Right atrium auricular region (tissue), 2 donors: ENCODE data around the gene GPR35. TPM values are rescaled to one million over a fixed set of nuclear protein-coding genes. Genes with fewer than 3 reads are reported as not detected.

ENCODE experiments used
- DNase-seq: peaks from one replicate; pipeline ENCODE4 v3.0.0-alpha.2; 2019; ENCODE audit warnings: low spot score
- H3K27ac ChIP-seq, 2 donors: fragments of 200-600 bp; sonication (generic); 1 replicate in 1 of 2; 2 replicates in 1 of 2; pipeline ENCODE4 v1.5.1; 2016 to 2019
- H3K27me3 ChIP-seq, 2 donors: fragments of 200-600 bp; sonication (generic); one replicate each; pipeline versions ENCODE4 v1.5.1 to v1.6.0; 2017 to 2019
- H3K36me3 ChIP-seq: fragments of 200-600 bp; sonication (generic); one replicate; pipeline ENCODE4 v1.5.1; 2016
- H3K4me1 ChIP-seq, 2 donors: fragments of 200-600 bp; sonication (generic); one replicate each; pipeline versions ENCODE4 v1.5.1 to v1.6.0; 2017 to 2019
- H3K4me3 ChIP-seq, 2 donors: fragments of 200-600 bp; sonication (generic); 1 replicate in 1 of 2; 2 replicates in 1 of 2; pipeline ENCODE4 v1.5.1; 2017 to 2019; ENCODE audit warnings: mild to moderate bottlenecking in 1 of 2, moderate library complexity in 1 of 2
- H3K9me3 ChIP-seq, 2 donors: fragments of 200-600 bp; sonication (generic); one replicate each; pipeline ENCODE4 v1.5.1; 2019
- total RNA-seq, 2 donors: library from RNA; depleted of rRNA; stranded (reverse); fragments of >200 nt; gene quantifications; one replicate each; pipeline ENCODE4 v1.1.0, GENCODE V29; 2016
- TF ChIP-seq, protein P1 (sequence below), 2 donors: fragments of 200-600 bp; sonication (generic); IDR thresholded peaks; one replicate each; pipeline ENCODE4 v1.5.1; 2019; ENCODE audit warnings: antibody characterized with exemption in 2 of 2

GPR35 gene
- total RNA-seq, 2 donors from 2014 or later = 0.56 to 0.86 TPM

DNA sequence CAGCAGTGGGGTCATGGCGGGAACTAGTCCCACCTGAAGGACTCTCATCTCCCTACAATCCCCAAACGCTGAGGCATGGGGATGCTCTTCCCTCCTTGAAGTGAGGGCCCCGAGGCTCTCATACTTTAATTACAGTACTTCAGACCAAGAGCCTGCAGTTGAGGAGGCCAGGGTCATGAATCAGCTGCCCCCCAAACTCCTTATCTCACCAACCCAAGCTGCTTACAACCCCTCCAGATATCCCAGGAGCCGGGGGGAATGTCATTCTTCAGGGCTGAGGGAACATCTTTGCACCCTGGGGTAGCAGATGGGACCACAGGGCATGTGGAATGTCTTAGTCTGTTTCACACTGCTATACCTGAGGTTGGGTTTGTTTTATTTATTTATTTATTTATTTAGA is 41.5 kb upstream of the GPR35 start:
- no peaks in the 10 kb centered on the region for H3K27me3 ChIP-seq
- H3K4me1 ChIP-seq = peaks cover 0 to 57% of the 10 kb centered on the region in 2 donors
- no peak overlapping the region for H3K27ac ChIP-seq
- no peaks in the 10 kb centered on the region for H3K36me3 ChIP-seq
- no peaks in the 10 kb centered on the region for H3K9me3 ChIP-seq
- DNase-seq = no peak
- TF ChIP-seq, protein P1, sequence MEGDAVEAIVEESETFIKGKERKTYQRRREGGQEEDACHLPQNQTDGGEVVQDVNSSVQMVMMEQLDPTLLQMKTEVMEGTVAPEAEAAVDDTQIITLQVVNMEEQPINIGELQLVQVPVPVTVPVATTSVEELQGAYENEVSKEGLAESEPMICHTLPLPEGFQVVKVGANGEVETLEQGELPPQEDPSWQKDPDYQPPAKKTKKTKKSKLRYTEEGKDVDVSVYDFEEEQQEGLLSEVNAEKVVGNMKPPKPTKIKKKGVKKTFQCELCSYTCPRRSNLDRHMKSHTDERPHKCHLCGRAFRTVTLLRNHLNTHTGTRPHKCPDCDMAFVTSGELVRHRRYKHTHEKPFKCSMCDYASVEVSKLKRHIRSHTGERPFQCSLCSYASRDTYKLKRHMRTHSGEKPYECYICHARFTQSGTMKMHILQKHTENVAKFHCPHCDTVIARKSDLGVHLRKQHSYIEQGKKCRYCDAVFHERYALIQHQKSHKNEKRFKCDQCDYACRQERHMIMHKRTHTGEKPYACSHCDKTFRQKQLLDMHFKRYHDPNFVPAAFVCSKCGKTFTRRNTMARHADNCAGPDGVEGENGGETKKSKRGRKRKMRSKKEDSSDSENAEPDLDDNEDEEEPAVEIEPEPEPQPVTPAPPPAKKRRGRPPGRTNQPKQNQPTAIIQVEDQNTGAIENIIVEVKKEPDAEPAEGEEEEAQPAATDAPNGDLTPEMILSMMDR (IDR thresholded peaks at IDR 0.05) = no peak
- no peak overlapping the region for H3K4me3 ChIP-seq

DNA sequence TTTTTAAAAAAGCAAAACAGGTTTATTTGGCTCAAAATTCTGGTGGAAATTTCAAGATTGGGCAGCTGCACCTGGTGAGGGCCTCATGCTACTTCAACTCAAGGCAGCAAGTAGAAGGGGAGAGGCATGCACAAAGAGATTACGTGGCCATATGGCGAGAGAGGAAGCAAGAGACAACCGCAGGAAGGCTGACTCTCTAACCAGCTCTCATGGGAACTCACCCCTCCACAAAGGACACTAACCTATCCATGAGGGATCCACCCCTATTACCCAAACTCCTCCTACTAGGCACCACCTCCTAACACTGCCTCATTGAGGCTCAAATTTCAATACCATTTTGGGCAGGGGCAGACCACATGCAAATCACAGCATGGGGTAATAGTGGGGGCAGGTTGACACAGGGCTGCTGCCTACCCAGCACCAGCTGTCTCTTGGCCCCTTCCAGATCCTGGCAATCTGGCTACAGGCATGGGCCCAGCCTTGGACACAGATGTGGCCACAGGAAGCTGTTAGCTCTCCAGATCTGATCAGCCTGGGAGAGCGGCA is 40.7 kb upstream of the GPR35 start:
- Histone ChIP-seq H3K36me3 (no peaks in the 10 kb centered on the region), H3K4me1 (peaks cover 0 to 50% of the 10 kb centered on the region in 2 donors), H3K4me3 (no peak overlapping the region), H3K9me3 (no peaks in the 10 kb centered on the region), H3K27ac (no peak overlapping the region), H3K27me3 (no peaks in the 10 kb centered on the region)
- TF ChIP-seq, protein P1 (IDR thresholded peaks at IDR 0.05) = no peak
- DNase-seq = no peak

DNA sequence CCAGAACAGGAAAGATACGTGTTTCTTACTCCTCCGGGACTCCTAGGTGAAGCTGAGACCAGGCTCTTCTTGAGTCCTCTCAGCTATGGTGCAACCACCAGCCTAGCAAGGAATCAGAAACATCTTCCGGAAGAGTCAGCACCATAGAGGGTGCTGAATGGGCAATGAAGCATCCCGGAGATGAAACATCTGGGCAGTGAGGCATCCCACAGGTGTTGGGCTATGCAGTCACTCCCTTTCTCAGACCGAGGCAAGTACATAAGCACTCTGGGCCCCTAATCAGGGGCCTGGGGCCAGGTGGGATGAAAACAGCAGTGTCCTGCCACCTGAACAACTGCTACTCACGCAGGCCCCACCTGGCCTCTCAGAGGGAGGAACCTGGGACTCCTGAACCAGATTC is 40.2 kb upstream of the GPR35 start:
- no peaks in the 10 kb centered on the region for H3K27me3 ChIP-seq
- peaks cover 3% of the 10 kb centered on the region for H3K36me3 ChIP-seq
- DNase-seq = no peak
- peak overlapping the region; percentile 85 to 97 for H3K4me3 ChIP-seq
- H3K9me3 ChIP-seq = no peaks in the 10 kb centered on the region
- TF ChIP-seq, protein P1 (IDR thresholded peaks at IDR 0.05) = no peak
- H3K27ac ChIP-seq = peak overlapping the region in 1 of 2 donors; percentile 98
- H3K4me1 ChIP-seq = peaks cover 0 to 48% of the 10 kb centered on the region in 2 donors

DNA sequence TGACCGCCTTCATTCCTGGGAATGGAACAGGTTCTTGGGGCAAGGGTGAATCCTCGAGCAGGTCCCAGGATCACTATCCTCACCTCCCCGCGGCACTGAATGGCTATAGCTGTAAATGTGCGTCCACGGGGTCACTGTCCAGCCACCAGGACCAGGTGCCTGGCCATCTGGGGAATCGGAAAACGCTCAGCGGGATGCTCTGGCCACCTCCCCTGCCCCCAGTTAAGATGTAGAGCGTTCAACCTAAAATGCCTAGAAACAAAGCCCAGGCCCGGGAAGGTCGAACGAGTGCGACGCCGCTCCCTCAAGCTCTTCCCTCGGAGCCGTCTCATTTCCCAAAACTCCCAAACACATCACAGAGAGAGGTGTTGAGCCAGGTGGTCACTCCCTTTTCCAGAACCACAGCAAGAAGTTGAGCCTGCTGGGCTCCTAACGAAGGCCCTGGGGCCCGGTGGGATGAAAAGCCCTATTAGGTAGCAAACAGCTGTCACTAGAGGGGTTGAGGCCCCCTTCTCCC is 39.5 kb upstream of the GPR35 start:
- Histone ChIP-seq H3K9me3 (no peaks in the 10 kb centered on the region), H3K4me1 (peaks cover 0 to 45% of the 10 kb centered on the region in 2 donors), H3K27me3 (no peaks in the 10 kb centered on the region), H3K4me3 (peak overlapping the region; percentile 85 to 97), H3K27ac (peak overlapping the region; percentile 97 to 98), H3K36me3 (peaks cover 4% of the 10 kb centered on the region)
- DNase-seq = no peak
- TF ChIP-seq, protein P1 (IDR thresholded peaks at IDR 0.05) = no peak

DNA sequence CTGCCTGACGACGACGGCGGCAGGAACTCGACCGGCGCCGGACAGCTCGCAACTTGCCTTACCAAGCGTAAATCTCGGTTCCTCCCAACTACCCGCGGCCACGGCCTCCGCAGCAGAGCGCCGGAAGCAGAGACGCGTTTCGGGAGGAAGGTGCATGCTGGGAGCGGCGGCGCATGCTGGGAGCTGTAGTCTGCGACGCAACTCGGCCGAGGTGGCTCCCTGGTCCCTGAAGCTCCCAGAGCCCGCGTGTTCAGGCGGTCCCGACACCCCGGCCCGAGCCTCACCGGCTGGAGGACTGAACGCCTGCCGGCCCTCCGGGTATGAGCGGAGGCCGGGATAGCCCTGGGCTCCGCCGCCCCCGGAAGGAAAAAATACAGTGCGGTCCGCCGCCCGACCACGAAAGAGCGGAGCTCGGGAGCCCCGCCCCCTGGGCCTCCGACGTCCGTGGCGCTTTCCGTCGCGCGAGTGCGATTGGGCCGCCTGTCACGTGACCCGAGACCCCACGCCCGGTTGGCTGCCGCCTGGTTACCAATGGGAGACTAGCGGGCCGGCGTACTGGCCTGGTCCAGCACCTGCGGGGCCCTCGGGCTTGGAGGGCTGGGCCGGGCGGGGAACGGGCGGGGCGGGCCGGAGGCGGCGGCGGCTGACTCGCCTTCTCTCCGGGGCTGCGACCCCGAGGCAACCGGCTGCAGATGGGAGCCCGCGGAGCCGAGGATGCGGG is 38.9 kb upstream of the GPR35 start, which contains the start of gene CAPN10:
Gene CAPN10 (plus strand): TSS at position 537 of the 721 bp plus-strand sequence. CDS start 178 bp downstream, at position 715.
- TF ChIP-seq, protein P1 (IDR thresholded peaks at IDR 0.05) = no peak
- H3K27me3 ChIP-seq = no peaks in the 10 kb centered on the region
- peaks cover 9% of the 10 kb centered on the region for H3K36me3 ChIP-seq
- peak within 1 kb of the TSS; percentile 85 to 97 for H3K4me3 ChIP-seq
- peak; percentile 99 for DNase-seq
- H3K9me3 ChIP-seq = no peaks in the 10 kb centered on the region
- peaks cover 0 to 44% of the 10 kb centered on the region in 2 donors for H3K4me1 ChIP-seq
- H3K27ac ChIP-seq = peak within 1 kb of the TSS; percentile 97 to 98
